Lower leg skin (tissue), 4 donors: ENCODE results near the gene COL18A1. TPM values are rescaled to one million over a fixed set of nuclear protein-coding genes. Genes with fewer than 3 reads are reported as not detected.

ENCODE experiments used
- DNase-seq, 2 donors: peaks; one replicate each; pipeline ENCODE4 v3.0.0-alpha.2; 2019; ENCODE audit warnings: low spot score in 2 of 2
- H3K4me3 ChIP-seq: fragments of 200-600 bp; sonication (generic); 2 replicates; pipeline ENCODE4 v1.5.1; 2017; ENCODE audit warnings: mild to moderate bottlenecking, low read depth; ENCODE audit not compliant: poor library complexity, severe bottlenecking
- CTCF ChIP-seq, 3 donors: fragments of 450-650 bp; IDR thresholded peaks; one replicate each; pipeline ENCODE4 v1.5.1; 2016; ENCODE audit warnings: antibody characterized with exemption in 3 of 3, mild to moderate bottlenecking in 3 of 3, moderate library complexity in 2 of 3
- POLR2A ChIP-seq, 2 donors: fragments of 450-650 bp; IDR thresholded peaks; one replicate each; pipeline ENCODE4 v1.6.1; 2016 to 2017; ENCODE audit warnings: antibody characterized with exemption in 2 of 2, mild to moderate bottlenecking in 1 of 2, moderate library complexity in 1 of 2
- WGBS, 2 donors: methylation state at CpG; one replicate each; pipeline ENCODE4 v1.1.5; 2018; 5-methylcytosine and 5-hydroxymethylcytosine counted together
- intact Hi-C: fragments of 100-400 bp; cut with DNase I; formaldehyde crosslinking; loops from one replicate; pipeline ENCODE4 v1.15.0; 2023; ENCODE audit warnings: low total_unique reads
- total RNA-seq, 4 donors: library from RNA; depleted of rRNA; stranded (reverse); fragments of >200 nt; gene quantifications; one replicate each; pipeline ENCODE4 v1.1.0, GENCODE V29; 2016

The COL18A1 gene
- total RNA-seq, 4 donors from 2014 or later, result 63.3 to 126 (median 85.9) TPM

DNA sequence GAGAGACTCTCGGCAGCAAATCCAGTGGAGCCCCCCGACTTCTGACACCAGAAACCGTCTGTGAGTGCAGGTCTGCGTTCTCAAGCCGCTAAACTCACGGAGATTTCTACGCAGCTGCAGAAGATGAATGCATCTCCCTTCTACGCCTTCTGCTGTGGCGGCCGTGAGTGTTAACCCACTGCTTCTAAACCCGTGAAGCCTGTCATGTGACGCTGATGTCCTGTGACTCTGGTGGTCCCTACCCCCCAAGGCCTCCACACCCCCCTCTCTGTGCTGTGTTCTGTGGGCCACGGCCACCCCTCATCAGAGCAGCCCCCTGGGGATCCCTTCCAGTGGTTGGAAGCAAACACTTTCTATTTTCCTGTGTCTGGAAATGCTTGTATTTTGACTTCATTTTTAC, 33.9 kb upstream of the COL18A1 start:
- H3K4me3 ChIP-seq, result no peak overlapping the region
- 88 to 93% methylated on average over 13 of the region's 13 CpGs for WGBS, 2 donors
- DNase-seq, result no peak
- TF ChIP-seq CTCF (IDR thresholded peaks at IDR 0.05), result no peak
- TF ChIP-seq POLR2A (IDR thresholded peaks at IDR 0.05), result no peak
- intact Hi-C loops, result no loop called here

DNA sequence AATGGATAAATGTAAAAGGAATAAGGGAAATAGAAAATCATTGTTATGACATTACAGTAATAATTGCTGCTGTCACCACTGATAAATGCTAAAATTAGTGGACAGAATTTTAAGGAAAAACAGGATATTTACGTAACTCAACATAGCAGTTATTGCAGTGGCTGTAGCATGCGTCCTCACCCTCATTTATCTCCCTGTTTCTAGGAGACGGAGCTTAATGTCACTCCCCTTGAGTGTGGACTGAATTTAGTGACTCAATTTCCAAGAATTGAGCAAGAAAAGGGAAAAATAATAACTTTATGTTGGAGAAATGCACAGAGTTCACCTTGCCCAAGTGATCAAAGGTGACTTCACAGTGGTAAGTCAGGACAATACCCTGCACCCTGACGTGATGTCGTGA, 33.3 kb upstream of the COL18A1 start:
- WGBS, 2 donors, result 90 to 94% methylated on average over 5 of the region's 5 CpGs
- intact Hi-C loops, result no loop called here
- H3K4me3 ChIP-seq, result no peak overlapping the region
- no peak for DNase-seq
- TF ChIP-seq CTCF (IDR thresholded peaks at IDR 0.05) (no peak), POLR2A (IDR thresholded peaks at IDR 0.05) (no peak)

DNA sequence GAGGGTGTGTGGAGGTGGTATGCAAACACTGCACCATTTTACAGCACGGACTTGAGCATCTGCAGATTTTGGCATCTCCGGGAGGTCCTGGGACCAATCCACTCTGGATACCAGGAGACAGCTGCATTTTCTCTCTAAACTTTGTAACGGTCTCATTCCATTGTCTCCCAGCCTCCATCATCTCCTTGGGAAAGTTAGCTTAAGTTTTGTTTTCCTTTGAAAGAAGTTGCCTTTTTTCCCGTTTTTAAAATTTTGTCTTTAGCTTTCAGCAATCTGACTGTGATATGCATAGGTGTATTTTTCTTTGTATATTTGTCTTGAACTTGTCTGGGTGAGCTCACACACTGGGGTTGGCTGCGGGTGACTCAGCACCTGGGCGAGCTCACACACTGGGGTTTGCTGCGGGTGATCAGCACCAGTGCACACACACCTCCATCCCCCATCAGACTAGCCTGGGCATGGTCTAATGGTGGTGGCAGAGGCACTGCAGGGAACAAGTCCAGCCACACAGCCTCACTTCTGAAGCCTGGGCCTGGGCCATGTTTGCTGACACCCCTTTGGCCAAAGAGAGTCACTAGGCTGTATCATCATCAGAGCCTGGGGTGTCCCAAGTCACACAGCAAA, 32.1 kb upstream of the COL18A1 start:
- intact Hi-C loops, result no loop called here
- TF ChIP-seq POLR2A (IDR thresholded peaks at IDR 0.05), result no peak
- no peak for TF ChIP-seq CTCF (IDR thresholded peaks at IDR 0.05)
- H3K4me3 ChIP-seq, result no peak overlapping the region
- DNase-seq, result no peak
- 65 to 81% methylated on average over 7 of the region's 7 CpGs for WGBS, 2 donors

- no peak for DNase-seq
- intact Hi-C loops, result no loop called here
- WGBS, 2 donors, result 77 to 83% methylated on average over 7 to 14 of the region's 15 CpGs
- H3K4me3 ChIP-seq, result no peak overlapping the region
- TF ChIP-seq CTCF (IDR thresholded peaks at IDR 0.05) (no peak), POLR2A (IDR thresholded peaks at IDR 0.05) (no peak)
Measured at GRCh38 chr21:45373991-45374816, 30.8 kb upstream of the COL18A1 start.

- no peak for TF ChIP-seq CTCF (IDR thresholded peaks at IDR 0.05)
- TF ChIP-seq POLR2A (IDR thresholded peaks at IDR 0.05), result no peak
- DNase-seq, result peak in 1 of 2 donors; percentile 78
- no peak overlapping the region for H3K4me3 ChIP-seq
- WGBS, 2 donors, result 82 to 89% methylated on average over 14 to 15 of the region's 15 CpGs
- intact Hi-C loops, result no loop called here
Measured at GRCh38 chr21:45374826-45375455, 30.0 kb upstream of the COL18A1 start.
